Measurements from ENCODE around the gene GFPT2. TPM values are rescaled to one million over a fixed set of nuclear protein-coding genes. Genes with fewer than 3 reads are reported as not detected.

The GFPT2 gene
- total RNA-seq, 1 donor from 2014 or later: 10.1 TPM

DNA sequence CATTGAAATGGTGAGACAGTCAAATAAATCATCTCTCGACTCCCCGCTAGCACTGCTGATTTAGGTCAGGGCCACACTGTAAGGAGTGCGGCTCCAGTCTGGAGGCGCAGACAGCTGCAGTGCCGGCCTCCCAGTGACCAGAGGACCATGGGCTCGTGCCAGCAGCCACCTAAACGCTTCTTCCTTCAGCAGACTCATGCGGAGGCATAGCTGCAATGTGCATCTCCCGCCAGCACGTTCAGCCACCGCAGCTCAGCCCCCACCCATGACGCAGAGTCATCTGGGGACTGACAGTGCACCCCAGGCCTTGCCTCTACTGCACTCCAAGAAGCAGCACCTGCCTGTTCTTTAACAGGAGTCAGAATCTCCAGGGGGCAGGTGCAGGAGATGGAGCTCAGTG is 47.7 kb downstream of the GFPT2 start:
- Mint-ChIP-seq H3K4me1 (ENCODE audit: unreplicated experiment) (no peaks in the 10 kb centered on the region), H3K9me3 (ENCODE audit: unreplicated experiment) (no peaks in the 10 kb centered on the region), H3K4me3 (ENCODE audit: unreplicated experiment) (no peak overlapping the region), H3K27ac (ENCODE audit: unreplicated experiment) (no peak overlapping the region), H3K27me3 (ENCODE audit: unreplicated experiment) (peaks cover 3% of the 10 kb centered on the region), H3K36me3 (ENCODE audit: low read depth, unreplicated experiment) (peaks cover 11% of the 10 kb centered on the region)
- no peak for DNase-seq (ENCODE audit: low spot score)
- TF ChIP-seq, protein P1, sequence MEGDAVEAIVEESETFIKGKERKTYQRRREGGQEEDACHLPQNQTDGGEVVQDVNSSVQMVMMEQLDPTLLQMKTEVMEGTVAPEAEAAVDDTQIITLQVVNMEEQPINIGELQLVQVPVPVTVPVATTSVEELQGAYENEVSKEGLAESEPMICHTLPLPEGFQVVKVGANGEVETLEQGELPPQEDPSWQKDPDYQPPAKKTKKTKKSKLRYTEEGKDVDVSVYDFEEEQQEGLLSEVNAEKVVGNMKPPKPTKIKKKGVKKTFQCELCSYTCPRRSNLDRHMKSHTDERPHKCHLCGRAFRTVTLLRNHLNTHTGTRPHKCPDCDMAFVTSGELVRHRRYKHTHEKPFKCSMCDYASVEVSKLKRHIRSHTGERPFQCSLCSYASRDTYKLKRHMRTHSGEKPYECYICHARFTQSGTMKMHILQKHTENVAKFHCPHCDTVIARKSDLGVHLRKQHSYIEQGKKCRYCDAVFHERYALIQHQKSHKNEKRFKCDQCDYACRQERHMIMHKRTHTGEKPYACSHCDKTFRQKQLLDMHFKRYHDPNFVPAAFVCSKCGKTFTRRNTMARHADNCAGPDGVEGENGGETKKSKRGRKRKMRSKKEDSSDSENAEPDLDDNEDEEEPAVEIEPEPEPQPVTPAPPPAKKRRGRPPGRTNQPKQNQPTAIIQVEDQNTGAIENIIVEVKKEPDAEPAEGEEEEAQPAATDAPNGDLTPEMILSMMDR (IDR thresholded peaks at IDR 0.05; ENCODE audit: unreplicated experiment): no peak

DNA sequence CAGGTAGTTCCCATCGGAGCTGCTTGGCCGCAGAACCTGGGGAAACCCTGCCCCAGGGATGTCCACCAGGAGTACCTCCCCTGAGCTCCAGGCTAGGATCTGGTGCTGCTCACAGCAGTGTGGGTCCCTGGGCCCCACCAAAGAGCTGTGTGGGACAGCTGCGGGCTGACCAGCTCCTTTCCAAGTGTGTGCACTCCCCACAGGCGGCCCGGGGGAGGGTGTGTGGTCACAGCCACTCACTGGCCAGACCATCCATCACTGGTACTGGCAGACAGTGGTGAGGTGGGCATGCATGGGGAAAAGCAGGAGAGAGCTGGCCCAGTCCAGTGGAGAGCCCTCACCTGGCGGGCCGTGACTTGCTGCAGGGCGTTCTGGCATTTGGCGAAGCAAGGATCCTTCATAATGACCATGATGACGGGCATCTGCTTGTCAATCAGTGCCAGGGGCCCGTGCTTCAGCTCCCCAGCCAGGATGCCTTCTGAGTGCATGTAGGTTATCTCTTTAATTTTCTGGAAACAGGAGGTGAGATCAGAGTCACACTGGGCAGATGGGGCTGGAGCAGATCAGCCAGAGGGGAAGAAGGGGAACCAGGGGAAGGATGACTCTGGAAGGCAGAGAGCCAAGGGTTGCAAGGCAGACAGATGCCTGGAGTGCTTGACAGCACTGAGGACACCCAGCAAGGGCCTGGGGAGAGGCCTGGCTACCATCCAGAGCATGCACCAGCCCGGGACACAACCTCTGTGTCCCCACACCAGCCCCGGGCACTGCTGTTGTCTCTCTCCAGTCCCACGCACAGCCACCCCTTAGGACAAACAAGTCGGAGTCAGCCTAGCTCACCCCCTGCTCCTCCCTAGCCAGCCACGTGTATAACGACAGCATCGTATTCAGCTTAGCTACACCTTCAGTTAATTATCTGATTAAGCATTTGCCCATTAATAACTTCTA is 48.4 kb downstream of the GFPT2 start:
- Mint-ChIP-seq H3K4me3 (ENCODE audit: unreplicated experiment) (no peak overlapping the region), H3K4me1 (ENCODE audit: unreplicated experiment) (no peaks in the 10 kb centered on the region), H3K27ac (ENCODE audit: unreplicated experiment) (no peak overlapping the region), H3K36me3 (ENCODE audit: low read depth, unreplicated experiment) (peaks cover 13% of the 10 kb centered on the region), H3K27me3 (ENCODE audit: unreplicated experiment) (peaks cover 3% of the 10 kb centered on the region), H3K9me3 (ENCODE audit: unreplicated experiment) (no peaks in the 10 kb centered on the region)
- DNase-seq (ENCODE audit: low spot score): no peak
- TF ChIP-seq, protein P1 (IDR thresholded peaks at IDR 0.05; ENCODE audit: unreplicated experiment): no peak

DNA sequence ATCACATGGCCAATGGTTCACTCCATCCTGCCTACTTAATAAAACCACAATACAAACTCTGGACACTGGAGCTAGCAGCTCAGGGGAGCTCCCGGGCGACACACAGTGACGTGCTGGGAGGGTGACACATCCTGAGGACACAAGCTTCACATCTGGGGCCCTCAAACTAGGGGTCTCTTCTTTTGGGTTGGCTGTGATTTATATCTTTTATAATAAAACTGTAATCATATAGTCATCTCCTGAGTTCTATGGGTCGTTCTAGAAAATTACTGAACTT is 49.2 kb downstream of the GFPT2 start:
- TF ChIP-seq, protein P1 (IDR thresholded peaks at IDR 0.05; ENCODE audit: unreplicated experiment): no peak
- DNase-seq (ENCODE audit: low spot score): no peak
- Mint-ChIP-seq H3K4me3 (ENCODE audit: unreplicated experiment) (no peak overlapping the region), H3K27ac (ENCODE audit: unreplicated experiment) (no peak overlapping the region), H3K36me3 (ENCODE audit: low read depth, unreplicated experiment) (peaks cover 13% of the 10 kb centered on the region), H3K9me3 (ENCODE audit: unreplicated experiment) (no peaks in the 10 kb centered on the region), H3K27me3 (ENCODE audit: unreplicated experiment) (peaks cover 5% of the 10 kb centered on the region), H3K4me1 (ENCODE audit: unreplicated experiment) (no peaks in the 10 kb centered on the region)

DNA sequence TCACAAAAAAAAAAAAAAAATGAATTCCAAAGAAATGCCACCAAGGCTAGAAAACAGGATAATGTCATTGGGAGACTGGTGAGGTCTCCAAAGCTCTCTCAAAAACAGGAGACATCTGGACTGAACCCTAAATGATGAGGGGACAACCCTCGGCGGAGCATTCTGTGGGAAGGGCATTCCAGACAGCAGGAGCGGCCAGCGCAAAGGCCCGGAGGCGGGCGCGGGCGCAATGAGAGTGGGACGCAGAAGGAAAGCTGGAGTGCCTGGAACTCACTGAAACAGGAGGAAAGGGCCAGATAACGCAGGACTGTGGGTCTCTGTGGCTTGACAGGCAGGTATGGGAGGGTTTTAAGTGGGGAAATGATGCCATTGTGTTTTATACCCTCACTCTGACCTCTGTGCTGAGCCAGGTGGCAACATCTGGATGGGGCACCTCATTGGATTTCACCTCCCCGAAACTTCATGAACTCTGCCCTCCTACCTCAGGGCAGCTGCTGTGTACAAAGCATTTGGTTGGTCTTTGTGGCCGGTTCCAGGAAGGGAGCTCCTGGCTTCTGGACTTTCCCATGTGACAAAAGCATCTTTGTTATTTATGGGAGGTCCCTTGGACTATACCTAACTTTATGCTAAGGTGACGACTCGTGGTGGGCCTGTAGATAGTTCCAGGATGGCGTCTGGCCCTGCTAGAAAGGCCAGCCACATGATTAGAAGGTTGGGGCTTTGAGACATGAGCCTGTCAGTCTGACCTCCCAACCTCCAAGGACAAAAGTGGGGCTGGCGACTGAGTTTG is 49.7 kb downstream of the GFPT2 start:
- H3K27ac Mint-ChIP-seq (ENCODE audit: unreplicated experiment): no peak overlapping the region
- peaks cover 5% of the 10 kb centered on the region for H3K27me3 Mint-ChIP-seq (ENCODE audit: unreplicated experiment)
- peaks cover 13% of the 10 kb centered on the region for H3K36me3 Mint-ChIP-seq (ENCODE audit: low read depth, unreplicated experiment)
- TF ChIP-seq, protein P1 (IDR thresholded peaks at IDR 0.05; ENCODE audit: unreplicated experiment): no peak
- H3K4me3 Mint-ChIP-seq (ENCODE audit: unreplicated experiment): no peak overlapping the region
- DNase-seq (ENCODE audit: low spot score): no peak
- no peaks in the 10 kb centered on the region for H3K4me1 Mint-ChIP-seq (ENCODE audit: unreplicated experiment)
- H3K9me3 Mint-ChIP-seq (ENCODE audit: unreplicated experiment): no peaks in the 10 kb centered on the region

DNA sequence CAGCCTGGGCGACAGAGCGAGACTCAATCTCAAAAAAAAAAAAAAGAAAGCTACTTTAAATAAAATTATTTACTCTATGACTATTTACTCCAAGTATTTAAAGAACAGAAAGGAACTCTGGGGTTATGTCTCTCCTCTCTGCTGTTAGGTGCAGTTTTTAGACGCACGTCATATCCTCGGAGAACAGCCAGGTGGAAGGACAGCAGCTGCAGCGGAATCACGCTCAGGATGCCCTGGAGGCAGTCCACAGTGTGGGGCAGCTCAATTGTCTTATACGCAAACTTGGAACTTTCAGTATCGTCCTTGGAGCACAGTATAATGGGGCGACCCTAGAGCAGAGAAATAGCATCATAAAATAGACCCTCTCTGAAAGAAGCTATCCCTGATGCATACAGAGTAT is 50.9 kb downstream of the GFPT2 start:
- Mint-ChIP-seq H3K36me3 (ENCODE audit: low read depth, unreplicated experiment) (peaks cover 13% of the 10 kb centered on the region), H3K9me3 (ENCODE audit: unreplicated experiment) (no peaks in the 10 kb centered on the region), H3K27ac (ENCODE audit: unreplicated experiment) (no peak overlapping the region), H3K4me3 (ENCODE audit: unreplicated experiment) (no peak overlapping the region), H3K27me3 (ENCODE audit: unreplicated experiment) (peaks cover 5% of the 10 kb centered on the region), H3K4me1 (ENCODE audit: unreplicated experiment) (no peaks in the 10 kb centered on the region)
- DNase-seq (ENCODE audit: low spot score): no peak
- TF ChIP-seq, protein P1 (IDR thresholded peaks at IDR 0.05; ENCODE audit: unreplicated experiment): no peak

Measured in endothelial cell (in vitro differentiated cells).